SK-N-SH treated with all-trans-retinoic acid at 6 μM for 48 hours (cell line): ENCODE results near the gene PLA2R1.
"Not testable (repeated sequence)": the region's sequence is repeated elsewhere in the genome, so short reads cannot be mapped to it uniquely, and the experiment has no call there.

Experiments used
- ATAC-seq: fragments of 200-7000 bp; cut with Tn5 transposase; 3 replicates; pipeline ENCODE4 v1.9.1; 2020; ENCODE audit warnings: mild to moderate bottlenecking, moderate library complexity
- ARNTL ChIP-seq: fragments of 450-650 bp; formaldehyde crosslinking; IDR thresholded peaks from 2 replicates; pipeline ENCODE4 v1.5.0; 2020; ENCODE audit warnings: low read depth, mild to moderate bottlenecking, moderate library complexity, borderline replicate concordance
- CSDC2 ChIP-seq: fragments of 250-450 bp; sonication (Bioruptor Pico); IDR thresholded peaks from 2 replicates; pipeline ENCODE4 v1.5.0; 2020; ENCODE audit warnings: mild to moderate bottlenecking, moderate library complexity
- ESRRG ChIP-seq: fragments of 250-450 bp; sonication (Bioruptor Pico); IDR thresholded peaks from 2 replicates; pipeline ENCODE4 v1.6.1; 2021; ENCODE audit warnings: mild to moderate bottlenecking
- GLIS3 ChIP-seq: fragments of 250-450 bp; sonication (Bioruptor Pico); IDR thresholded peaks from 2 replicates; pipeline ENCODE4 v1.5.0; 2020; ENCODE audit warnings: mild to moderate bottlenecking, moderate library complexity
- OSR1 ChIP-seq: fragments of 250-450 bp; sonication (Bioruptor Pico); IDR thresholded peaks from 2 replicates; pipeline ENCODE4 v1.8.0; 2022; ENCODE audit warnings: moderate library complexity, mild to moderate bottlenecking, inconsistent platforms
- PPARA ChIP-seq: fragments of 250-450 bp; sonication (Bioruptor Pico); IDR thresholded peaks from 2 replicates; pipeline ENCODE4 v1.5.0; 2020; ENCODE audit warnings: mild to moderate bottlenecking, borderline replicate concordance
- RARB ChIP-seq: fragments of 250-450 bp; sonication (Bioruptor Pico); IDR thresholded peaks from 2 replicates; pipeline ENCODE4 v1.8.0; 2021; ENCODE audit warnings: mild to moderate bottlenecking, moderate library complexity
- TOX ChIP-seq: fragments of 250-450 bp; sonication (Bioruptor Pico); IDR thresholded peaks from 2 replicates; pipeline ENCODE4 v1.8.0; 2021; ENCODE audit warnings: mild to moderate bottlenecking, moderate library complexity, borderline replicate concordance
- ZC3H10 ChIP-seq: fragments of 250-450 bp; sonication (Bioruptor Pico); IDR thresholded peaks from 2 replicates; pipeline ENCODE4 v1.5.1; 2021; ENCODE audit warnings: mild to moderate bottlenecking, moderate library complexity
- ZFP3 ChIP-seq: fragments of 250-450 bp; sonication (Bioruptor Pico); IDR thresholded peaks from 2 replicates; pipeline ENCODE4 v1.5.0; 2020; ENCODE audit warnings: mild to moderate bottlenecking, moderate library complexity
- ZFP30 ChIP-seq: fragments of 450-650 bp; formaldehyde crosslinking; IDR thresholded peaks from 2 replicates; pipeline ENCODE4 v1.5.0; 2022; ENCODE audit warnings: mild to moderate bottlenecking, moderate library complexity
- ZNF565 ChIP-seq: fragments of 450-650 bp; formaldehyde crosslinking; conservative IDR thresholded peaks from 2 replicates; pipeline ENCODE4 v1.5.0; 2020; ENCODE audit warnings: low read depth, mild to moderate bottlenecking, moderate library complexity
- ZNF70 ChIP-seq: fragments of 450-650 bp; formaldehyde crosslinking; IDR thresholded peaks from 2 replicates; pipeline ENCODE4 v1.5.0; 2020; ENCODE audit warnings: mild to moderate bottlenecking, moderate library complexity
- ZNF8 ChIP-seq: fragments of 450-650 bp; formaldehyde crosslinking; IDR thresholded peaks from 2 replicates; pipeline ENCODE4 v1.5.0; 2020; ENCODE audit warnings: mild to moderate bottlenecking, moderate library complexity
- TF ChIP-seq, protein P1 (sequence below): fragments of 250-450 bp; sonication (Bioruptor Pico); IDR thresholded peaks from 2 replicates; pipeline ENCODE4 v1.5.1; 2020; ENCODE audit warnings: low read depth, mild to moderate bottlenecking, moderate library complexity
- TF ChIP-seq, protein P2 (sequence below): fragments of 250-450 bp; sonication (Bioruptor Pico); IDR thresholded peaks from 2 replicates; pipeline ENCODE4 v1.8.0; 2020; ENCODE audit warnings: mild to moderate bottlenecking, moderate library complexity, borderline replicate concordance
- TF ChIP-seq, protein P3 (sequence below): fragments of 250-450 bp; sonication (Bioruptor Pico); IDR thresholded peaks from 2 replicates; pipeline ENCODE4 v1.5.0; 2020; ENCODE audit warnings: mild to moderate bottlenecking, moderate library complexity
- TF ChIP-seq, protein P4 (sequence below): fragments of 250-450 bp; sonication (Bioruptor Pico); IDR thresholded peaks from 2 replicates; pipeline ENCODE4 v1.8.0; 2021; ENCODE audit warnings: low read depth, mild to moderate bottlenecking, moderate library complexity, borderline replicate concordance

The PLA2R1 gene

DNA sequence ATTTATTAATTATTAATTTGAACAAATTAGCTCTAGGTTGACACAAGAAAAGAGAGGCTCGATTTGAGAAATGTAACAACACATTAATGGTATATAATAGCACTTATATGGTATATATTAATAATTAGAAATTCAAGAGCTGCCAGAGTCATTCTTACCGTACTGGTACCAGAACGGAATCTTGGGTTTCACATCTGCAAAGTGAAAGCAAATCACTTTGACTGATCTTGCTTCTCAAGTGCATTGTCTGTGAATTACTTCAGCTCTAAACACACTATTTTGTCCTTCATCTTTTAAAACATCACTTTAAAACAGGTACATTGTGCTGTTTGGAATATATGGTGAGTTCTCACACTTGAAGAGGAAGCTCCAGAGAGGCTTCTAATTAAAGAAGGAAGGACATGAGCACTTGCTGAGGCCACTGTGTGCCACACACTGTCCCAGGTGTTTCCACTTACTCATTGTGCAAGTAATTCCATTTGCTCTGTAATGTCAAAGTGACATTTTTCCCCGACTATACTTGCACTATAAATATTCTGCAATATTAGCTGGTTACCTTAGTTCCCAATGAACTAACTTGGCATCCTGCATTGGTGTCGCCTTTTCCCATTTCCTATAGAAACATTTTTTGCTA lies 85.8 kb downstream of the PLA2R1 start:
- no peak for TF ChIP-seq RARB (CRISPR knock-in tag)
- TF ChIP-seq OSR1 (CRISPR knock-in tag): no peak
- TF ChIP-seq ZFP3: no peak
- TF ChIP-seq, protein P1, sequence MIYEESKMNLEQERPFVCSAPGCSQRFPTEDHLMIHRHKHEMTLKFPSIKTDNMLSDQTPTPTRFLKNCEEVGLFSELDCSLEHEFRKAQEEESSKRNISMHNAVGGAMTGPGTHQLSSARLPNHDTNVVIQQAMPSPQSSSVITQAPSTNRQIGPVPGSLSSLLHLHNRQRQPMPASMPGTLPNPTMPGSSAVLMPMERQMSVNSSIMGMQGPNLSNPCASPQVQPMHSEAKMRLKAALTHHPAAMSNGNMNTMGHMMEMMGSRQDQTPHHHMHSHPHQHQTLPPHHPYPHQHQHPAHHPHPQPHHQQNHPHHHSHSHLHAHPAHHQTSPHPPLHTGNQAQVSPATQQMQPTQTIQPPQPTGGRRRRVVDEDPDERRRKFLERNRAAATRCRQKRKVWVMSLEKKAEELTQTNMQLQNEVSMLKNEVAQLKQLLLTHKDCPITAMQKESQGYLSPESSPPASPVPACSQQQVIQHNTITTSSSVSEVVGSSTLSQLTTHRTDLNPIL (CRISPR knock-in tag): no peak
- ATAC-seq: no peak

DNA sequence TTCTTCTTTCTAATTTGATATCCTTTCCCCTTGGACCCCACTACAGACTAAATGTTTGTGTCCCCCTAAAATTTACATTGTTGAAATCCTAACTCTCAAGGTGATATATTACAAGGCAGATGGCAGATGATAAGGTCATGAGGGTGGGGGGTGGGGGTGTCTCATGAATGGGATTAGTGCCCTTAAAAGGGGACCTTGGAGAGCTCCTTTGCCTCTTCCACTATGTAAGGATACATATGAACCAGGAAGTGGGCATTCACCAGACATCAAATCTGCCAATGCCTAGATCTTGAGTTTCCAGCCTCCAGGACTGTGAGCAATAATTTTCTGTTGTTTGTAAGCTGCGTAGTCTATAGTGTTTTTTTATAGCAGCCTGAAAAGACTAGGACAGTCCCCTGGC lies 89.1 kb downstream of the PLA2R1 start:
- TF ChIP-seq OSR1 (CRISPR knock-in tag): no peak
- no peak for TF ChIP-seq TOX
- TF ChIP-seq CSDC2: no peak
- TF ChIP-seq ZNF70 (CRISPR knock-in tag): no peak
- ATAC-seq: no peak

DNA sequence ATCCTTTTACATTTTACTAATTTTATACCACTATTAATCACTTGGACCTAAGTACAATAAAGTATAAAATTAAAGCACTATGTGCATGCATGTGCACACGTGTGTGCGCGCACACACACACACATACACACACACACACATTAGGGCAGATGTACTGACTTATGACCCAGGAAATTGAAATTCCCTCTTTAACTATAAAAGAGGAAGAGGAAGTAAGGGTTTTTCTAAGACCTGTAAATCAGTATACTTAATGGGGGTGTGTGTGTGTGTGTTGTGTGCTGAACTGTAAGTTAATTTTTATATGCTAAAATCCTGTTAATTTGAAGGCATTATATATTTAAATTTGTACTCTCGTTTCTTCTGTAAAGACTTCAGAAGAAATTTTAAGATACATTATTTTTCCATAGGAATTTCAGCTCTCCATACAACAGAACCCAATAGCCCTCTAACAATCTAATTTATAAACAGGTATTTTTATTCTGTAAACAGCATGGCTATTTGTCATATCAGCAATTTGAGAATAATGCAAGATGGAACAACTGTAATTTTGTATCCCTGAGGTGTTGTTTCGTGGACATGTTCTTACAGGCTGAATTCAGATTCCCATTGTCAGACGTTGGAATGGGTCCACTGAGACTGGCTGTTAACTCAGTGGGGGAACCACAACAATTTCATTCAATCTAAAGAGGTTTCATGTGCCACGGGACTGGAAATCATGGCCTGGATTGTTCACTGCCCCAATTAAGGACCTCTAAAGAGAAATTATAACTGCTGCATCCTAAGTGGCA lies 90.9 kb downstream of the PLA2R1 start:
- TF ChIP-seq GLIS3 (no peak), ZFP3 (no peak), ZC3H10 (CRISPR knock-in tag) (no peak), ZNF70 (CRISPR knock-in tag) (no peak), CSDC2 (no peak), ARNTL (CRISPR knock-in tag) (no peak), ZNF565 (CRISPR knock-in tag) (no peak), ESRRG (CRISPR knock-in tag) (no peak), RARB (CRISPR knock-in tag) (no peak), ZFP30 (no peak), ZNF8 (no peak), PPARA (CRISPR knock-in tag) (no peak)
- TF ChIP-seq, protein P2, sequence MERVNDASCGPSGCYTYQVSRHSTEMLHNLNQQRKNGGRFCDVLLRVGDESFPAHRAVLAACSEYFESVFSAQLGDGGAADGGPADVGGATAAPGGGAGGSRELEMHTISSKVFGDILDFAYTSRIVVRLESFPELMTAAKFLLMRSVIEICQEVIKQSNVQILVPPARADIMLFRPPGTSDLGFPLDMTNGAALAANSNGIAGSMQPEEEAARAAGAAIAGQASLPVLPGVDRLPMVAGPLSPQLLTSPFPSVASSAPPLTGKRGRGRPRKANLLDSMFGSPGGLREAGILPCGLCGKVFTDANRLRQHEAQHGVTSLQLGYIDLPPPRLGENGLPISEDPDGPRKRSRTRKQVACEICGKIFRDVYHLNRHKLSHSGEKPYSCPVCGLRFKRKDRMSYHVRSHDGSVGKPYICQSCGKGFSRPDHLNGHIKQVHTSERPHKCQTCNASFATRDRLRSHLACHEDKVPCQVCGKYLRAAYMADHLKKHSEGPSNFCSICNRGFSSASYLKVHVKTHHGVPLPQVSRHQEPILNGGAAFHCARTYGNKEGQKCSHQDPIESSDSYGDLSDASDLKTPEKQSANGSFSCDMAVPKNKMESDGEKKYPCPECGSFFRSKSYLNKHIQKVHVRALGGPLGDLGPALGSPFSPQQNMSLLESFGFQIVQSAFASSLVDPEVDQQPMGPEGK (CRISPR knock-in tag): no peak
- TF ChIP-seq, protein P3, sequence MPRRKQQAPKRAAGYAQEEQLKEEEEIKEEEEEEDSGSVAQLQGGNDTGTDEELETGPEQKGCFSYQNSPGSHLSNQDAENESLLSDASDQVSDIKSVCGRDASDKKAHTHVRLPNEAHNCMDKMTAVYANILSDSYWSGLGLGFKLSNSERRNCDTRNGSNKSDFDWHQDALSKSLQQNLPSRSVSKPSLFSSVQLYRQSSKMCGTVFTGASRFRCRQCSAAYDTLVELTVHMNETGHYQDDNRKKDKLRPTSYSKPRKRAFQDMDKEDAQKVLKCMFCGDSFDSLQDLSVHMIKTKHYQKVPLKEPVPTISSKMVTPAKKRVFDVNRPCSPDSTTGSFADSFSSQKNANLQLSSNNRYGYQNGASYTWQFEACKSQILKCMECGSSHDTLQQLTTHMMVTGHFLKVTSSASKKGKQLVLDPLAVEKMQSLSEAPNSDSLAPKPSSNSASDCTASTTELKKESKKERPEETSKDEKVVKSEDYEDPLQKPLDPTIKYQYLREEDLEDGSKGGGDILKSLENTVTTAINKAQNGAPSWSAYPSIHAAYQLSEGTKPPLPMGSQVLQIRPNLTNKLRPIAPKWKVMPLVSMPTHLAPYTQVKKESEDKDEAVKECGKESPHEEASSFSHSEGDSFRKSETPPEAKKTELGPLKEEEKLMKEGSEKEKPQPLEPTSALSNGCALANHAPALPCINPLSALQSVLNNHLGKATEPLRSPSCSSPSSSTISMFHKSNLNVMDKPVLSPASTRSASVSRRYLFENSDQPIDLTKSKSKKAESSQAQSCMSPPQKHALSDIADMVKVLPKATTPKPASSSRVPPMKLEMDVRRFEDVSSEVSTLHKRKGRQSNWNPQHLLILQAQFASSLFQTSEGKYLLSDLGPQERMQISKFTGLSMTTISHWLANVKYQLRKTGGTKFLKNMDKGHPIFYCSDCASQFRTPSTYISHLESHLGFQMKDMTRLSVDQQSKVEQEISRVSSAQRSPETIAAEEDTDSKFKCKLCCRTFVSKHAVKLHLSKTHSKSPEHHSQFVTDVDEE (CRISPR knock-in tag): no peak
- TF ChIP-seq, protein P4, sequence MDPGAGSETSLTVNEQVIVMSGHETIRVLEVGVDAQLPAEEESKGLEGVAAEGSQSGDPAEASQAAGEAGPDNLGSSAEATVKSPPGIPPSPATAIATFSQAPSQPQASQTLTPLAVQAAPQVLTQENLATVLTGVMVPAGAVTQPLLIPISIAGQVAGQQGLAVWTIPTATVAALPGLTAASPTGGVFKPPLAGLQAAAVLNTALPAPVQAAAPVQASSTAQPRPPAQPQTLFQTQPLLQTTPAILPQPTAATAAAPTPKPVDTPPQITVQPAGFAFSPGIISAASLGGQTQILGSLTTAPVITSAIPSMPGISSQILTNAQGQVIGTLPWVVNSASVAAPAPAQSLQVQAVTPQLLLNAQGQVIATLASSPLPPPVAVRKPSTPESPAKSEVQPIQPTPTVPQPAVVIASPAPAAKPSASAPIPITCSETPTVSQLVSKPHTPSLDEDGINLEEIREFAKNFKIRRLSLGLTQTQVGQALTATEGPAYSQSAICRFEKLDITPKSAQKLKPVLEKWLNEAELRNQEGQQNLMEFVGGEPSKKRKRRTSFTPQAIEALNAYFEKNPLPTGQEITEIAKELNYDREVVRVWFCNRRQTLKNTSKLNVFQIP (CRISPR knock-in tag): no peak
- TF ChIP-seq, protein P1 (CRISPR knock-in tag): no peak
- ATAC-seq: no peak

DNA sequence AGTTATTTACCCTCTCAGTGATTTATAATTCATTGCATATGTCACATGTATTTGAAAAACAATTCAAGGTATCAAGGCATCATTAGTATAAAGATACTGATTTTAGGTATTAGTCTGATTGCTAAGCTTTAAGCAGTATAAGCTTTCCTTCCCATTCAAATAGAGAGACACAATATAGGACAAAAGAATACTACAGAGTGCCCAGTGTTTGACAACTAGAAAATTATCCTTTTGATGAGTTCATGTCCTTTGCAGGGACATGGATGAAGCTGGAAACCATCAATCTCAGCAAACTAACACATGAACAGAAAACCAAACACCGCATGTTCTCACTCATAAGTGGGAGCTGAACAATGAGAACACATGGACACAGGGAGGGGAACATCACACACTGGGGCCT lies 91.9 kb downstream of the PLA2R1 start:
- not testable (repeated sequence) for ATAC-seq
